Measurements from ENCODE around the gene KCNG1.
"Not testable (repeated sequence)": the region's sequence is repeated elsewhere in the genome, so short reads cannot be mapped to it uniquely, and the experiment has no call there.

The KCNG1 gene

GRCh38 chr20:50995506-50995905 lies 27.4 kb downstream of the KCNG1 start:
- H3K4me1 ChIP-seq (ENCODE audit: insufficient read depth, low read length): peaks cover 8% of the 10 kb centered on the region
- no peaks in the 10 kb centered on the region for H3K9me3 ChIP-seq (ENCODE audit: control insufficient read depth, insufficient read depth, low read length)
- H3K36me3 ChIP-seq (ENCODE audit: insufficient read depth, low read length): no peaks in the 10 kb centered on the region
- H3K9ac ChIP-seq (ENCODE audit: low read depth, low read length): no peak overlapping the region

- Histone ChIP-seq H3K36me3 (ENCODE audit: insufficient read depth, low read length) (no peaks in the 10 kb centered on the region), H3K9ac (ENCODE audit: low read depth, low read length) (no peak overlapping the region), H3K4me1 (ENCODE audit: insufficient read depth, low read length) (peaks cover 8% of the 10 kb centered on the region), H3K9me3 (ENCODE audit: control insufficient read depth, insufficient read depth, low read length) (no peaks in the 10 kb centered on the region)
These were observed 29.0 kb downstream of the KCNG1 start for GRCh38 chr20:50993876-50994275.

GRCh38 chr20:50992733-50993457 lies 30.0 kb downstream of the KCNG1 start:
- H3K9me3 ChIP-seq (ENCODE audit: control insufficient read depth, insufficient read depth, low read length): no peaks in the 10 kb centered on the region
- no peaks in the 10 kb centered on the region for H3K36me3 ChIP-seq (ENCODE audit: insufficient read depth, low read length)
- peaks cover 11% of the 10 kb centered on the region for H3K4me1 ChIP-seq (ENCODE audit: insufficient read depth, low read length)
- H3K9ac ChIP-seq (ENCODE audit: low read depth, low read length): no peak overlapping the region

DNA sequence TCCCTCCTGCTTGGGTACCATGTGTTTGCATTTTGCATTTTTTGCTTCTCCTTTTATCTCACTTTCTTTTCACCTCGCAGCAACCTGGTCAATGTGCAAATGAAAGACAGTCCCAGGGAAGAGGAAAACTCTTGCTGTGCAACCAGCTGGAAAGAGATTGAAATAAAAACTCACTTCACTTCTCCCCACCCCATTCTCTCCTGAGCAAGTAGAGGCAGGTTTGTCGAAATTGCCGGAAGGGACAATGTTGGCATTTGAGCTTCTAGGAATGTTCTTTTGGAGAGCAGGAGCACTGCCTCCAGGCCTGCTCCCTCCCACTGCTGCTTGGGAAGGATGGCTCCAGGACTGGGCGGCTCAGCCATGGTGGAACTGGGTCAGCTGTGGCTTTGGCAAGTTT lies 30.6 kb downstream of the KCNG1 start:
- H3K9ac ChIP-seq (ENCODE audit: low read depth, low read length): no peak overlapping the region
- H3K36me3 ChIP-seq (ENCODE audit: insufficient read depth, low read length): no peaks in the 10 kb centered on the region
- H3K9me3 ChIP-seq (ENCODE audit: control insufficient read depth, insufficient read depth, low read length): no peaks in the 10 kb centered on the region
- peaks cover 11% of the 10 kb centered on the region for H3K4me1 ChIP-seq (ENCODE audit: insufficient read depth, low read length)

GRCh38 chr20:50991076-50991475 lies 31.8 kb downstream of the KCNG1 start:
- H3K9me3 ChIP-seq (ENCODE audit: control insufficient read depth, insufficient read depth, low read length): no peaks in the 10 kb centered on the region
- H3K9ac ChIP-seq (ENCODE audit: low read depth, low read length): no peak overlapping the region
- H3K4me1 ChIP-seq (ENCODE audit: insufficient read depth, low read length): peaks cover 11% of the 10 kb centered on the region
- no peaks in the 10 kb centered on the region for H3K36me3 ChIP-seq (ENCODE audit: insufficient read depth, low read length)

GRCh38 chr20:50987493-50988210 lies 35.3 kb downstream of the KCNG1 start:
- no peaks in the 10 kb centered on the region for H3K36me3 ChIP-seq (ENCODE audit: insufficient read depth, low read length)
- peaks cover 9% of the 10 kb centered on the region for H3K4me1 ChIP-seq (ENCODE audit: insufficient read depth, low read length)
- peak overlapping the region; percentile 6; the same call in 1 of the 2 replicates for H3K9ac ChIP-seq (ENCODE audit: low read depth, low read length)
- no peaks in the 10 kb centered on the region for H3K9me3 ChIP-seq (ENCODE audit: control insufficient read depth, insufficient read depth, low read length)

GRCh38 chr20:50983321-50983720 lies 39.6 kb downstream of the KCNG1 start:
- H3K9ac ChIP-seq (ENCODE audit: low read depth, low read length): no peak overlapping the region
- peaks cover 3% of the 10 kb centered on the region; the same call in 1 of the 2 replicates for H3K4me1 ChIP-seq (ENCODE audit: insufficient read depth, low read length)
- no peaks in the 10 kb centered on the region for H3K9me3 ChIP-seq (ENCODE audit: control insufficient read depth, insufficient read depth, low read length)
- no peaks in the 10 kb centered on the region for H3K36me3 ChIP-seq (ENCODE audit: insufficient read depth, low read length)

- Histone ChIP-seq H3K9me3 (ENCODE audit: control insufficient read depth, insufficient read depth, low read length) (no peaks in the 10 kb centered on the region), H3K9ac (ENCODE audit: low read depth, low read length) (no peak overlapping the region), H3K36me3 (ENCODE audit: insufficient read depth, low read length) (no peaks in the 10 kb centered on the region), H3K4me1 (ENCODE audit: insufficient read depth, low read length) (no peaks in the 10 kb centered on the region)
These were observed 40.5 kb downstream of the KCNG1 start for GRCh38 chr20:50982363-50982762.

GRCh38 chr20:50981714-50982048 lies 41.2 kb downstream of the KCNG1 start:
- H3K9me3 ChIP-seq (ENCODE audit: control insufficient read depth, insufficient read depth, low read length): no peaks in the 10 kb centered on the region
- no peaks in the 10 kb centered on the region for H3K36me3 ChIP-seq (ENCODE audit: insufficient read depth, low read length)
- no peaks in the 10 kb centered on the region for H3K4me1 ChIP-seq (ENCODE audit: insufficient read depth, low read length)
- no peak overlapping the region for H3K9ac ChIP-seq (ENCODE audit: low read depth, low read length)

DNA sequence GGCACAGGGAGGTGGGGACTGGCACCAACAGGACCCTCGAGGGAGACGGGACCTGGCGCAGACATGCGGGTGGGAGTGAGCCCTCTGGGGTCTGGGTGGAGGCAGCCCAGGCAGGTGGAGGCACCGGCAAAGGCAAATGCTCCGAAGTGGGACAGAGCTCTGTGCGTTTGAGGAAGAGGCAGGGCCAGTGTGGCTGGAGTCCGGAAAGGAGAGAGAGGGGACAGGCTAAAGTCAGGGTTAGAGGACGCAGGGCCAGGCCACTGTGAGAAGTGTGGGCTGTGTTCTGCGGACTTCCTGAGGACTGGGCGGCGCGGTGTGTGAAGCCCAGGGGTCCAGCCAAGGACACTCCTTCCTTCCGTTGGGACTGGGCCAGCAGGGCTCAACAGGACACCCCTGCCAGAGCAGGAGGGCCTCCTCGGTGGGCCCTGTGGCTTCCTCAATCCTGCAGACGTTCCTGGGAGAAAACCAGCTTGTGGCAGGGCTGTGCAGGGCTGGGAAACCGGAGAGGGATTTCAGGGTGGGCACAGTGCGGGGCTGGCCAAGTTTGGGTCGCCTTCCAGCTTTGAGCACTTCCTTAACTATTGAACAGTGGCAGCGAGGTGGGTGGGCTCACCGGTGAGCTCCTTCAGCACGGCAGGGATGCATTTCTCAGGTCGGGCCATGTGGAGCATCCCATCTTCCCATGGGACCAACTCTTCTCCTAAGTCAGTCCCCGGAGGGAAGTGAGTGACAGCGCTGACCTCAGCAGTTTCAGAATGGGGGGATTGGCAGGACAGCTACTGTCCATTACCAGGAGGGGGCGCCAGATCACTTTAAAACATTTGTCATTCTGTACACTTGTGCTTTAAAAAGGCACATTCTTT lies 41.8 kb downstream of the KCNG1 start:
- no peaks in the 10 kb centered on the region for H3K9me3 ChIP-seq (ENCODE audit: control insufficient read depth, insufficient read depth, low read length)
- H3K9ac ChIP-seq (ENCODE audit: low read depth, low read length): no peak overlapping the region
- H3K4me1 ChIP-seq (ENCODE audit: insufficient read depth, low read length): no peaks in the 10 kb centered on the region
- H3K36me3 ChIP-seq (ENCODE audit: insufficient read depth, low read length): no peaks in the 10 kb centered on the region

DNA sequence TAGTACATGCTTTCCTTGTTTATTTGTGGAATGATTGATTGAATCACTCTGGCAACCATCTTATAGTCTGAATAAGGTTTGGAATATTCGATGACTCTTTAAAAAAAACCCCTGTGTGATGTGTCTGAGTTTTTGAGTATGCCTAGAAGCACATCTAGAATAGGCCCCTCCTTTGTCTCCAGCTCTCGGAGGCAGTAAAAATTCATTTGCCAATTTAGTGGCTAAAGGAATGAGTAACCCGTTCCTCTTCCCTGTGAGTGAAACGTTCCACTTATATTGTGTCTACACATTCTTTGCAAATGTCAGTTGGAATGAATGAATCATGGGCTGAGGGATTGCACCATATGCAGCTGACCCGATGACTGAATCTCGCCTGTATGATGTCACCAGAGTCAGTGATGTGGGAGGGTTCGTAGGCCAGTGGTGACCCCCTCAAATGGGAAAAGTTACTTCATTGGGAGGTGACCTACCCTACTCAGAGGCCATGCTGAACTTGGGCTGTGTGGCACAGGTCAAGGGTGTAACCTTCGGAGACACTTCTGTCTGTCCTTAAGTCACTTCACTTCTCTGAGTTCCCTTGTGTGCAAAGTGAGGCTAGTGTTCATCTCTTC lies 42.7 kb downstream of the KCNG1 start:
- no peak overlapping the region for H3K9ac ChIP-seq (ENCODE audit: low read depth, low read length)
- H3K4me1 ChIP-seq (ENCODE audit: insufficient read depth, low read length): no peaks in the 10 kb centered on the region
- H3K36me3 ChIP-seq (ENCODE audit: insufficient read depth, low read length): no peaks in the 10 kb centered on the region
- H3K9me3 ChIP-seq (ENCODE audit: control insufficient read depth, insufficient read depth, low read length): no peaks in the 10 kb centered on the region

DNA sequence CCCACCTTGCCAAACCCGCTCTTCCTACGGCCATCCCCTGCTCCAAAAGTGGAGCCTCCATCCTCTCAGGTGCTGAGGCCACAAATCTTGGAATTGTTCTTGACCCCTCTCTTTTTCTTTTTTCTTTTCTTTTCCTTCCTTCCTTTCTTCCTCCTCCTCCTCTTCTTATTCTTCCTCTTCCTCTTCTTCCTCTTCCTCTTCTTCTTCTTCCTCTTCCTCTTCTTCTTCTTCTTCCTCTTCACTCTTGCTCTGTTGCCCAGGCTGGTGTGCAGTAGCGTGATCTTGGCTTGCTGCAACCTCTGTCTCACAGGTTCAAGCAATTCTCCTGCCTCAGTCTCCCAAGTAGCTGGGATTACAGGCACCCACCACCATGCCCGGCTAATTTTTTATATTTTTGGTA lies 44.4 kb downstream of the KCNG1 start:
- H3K9ac ChIP-seq (ENCODE audit: low read depth, low read length); H3K36me3 ChIP-seq (ENCODE audit: insufficient read depth, low read length); H3K9me3 ChIP-seq (ENCODE audit: control insufficient read depth, insufficient read depth, low read length); H3K4me1 ChIP-seq (ENCODE audit: insufficient read depth, low read length): not testable (repeated sequence)

DNA sequence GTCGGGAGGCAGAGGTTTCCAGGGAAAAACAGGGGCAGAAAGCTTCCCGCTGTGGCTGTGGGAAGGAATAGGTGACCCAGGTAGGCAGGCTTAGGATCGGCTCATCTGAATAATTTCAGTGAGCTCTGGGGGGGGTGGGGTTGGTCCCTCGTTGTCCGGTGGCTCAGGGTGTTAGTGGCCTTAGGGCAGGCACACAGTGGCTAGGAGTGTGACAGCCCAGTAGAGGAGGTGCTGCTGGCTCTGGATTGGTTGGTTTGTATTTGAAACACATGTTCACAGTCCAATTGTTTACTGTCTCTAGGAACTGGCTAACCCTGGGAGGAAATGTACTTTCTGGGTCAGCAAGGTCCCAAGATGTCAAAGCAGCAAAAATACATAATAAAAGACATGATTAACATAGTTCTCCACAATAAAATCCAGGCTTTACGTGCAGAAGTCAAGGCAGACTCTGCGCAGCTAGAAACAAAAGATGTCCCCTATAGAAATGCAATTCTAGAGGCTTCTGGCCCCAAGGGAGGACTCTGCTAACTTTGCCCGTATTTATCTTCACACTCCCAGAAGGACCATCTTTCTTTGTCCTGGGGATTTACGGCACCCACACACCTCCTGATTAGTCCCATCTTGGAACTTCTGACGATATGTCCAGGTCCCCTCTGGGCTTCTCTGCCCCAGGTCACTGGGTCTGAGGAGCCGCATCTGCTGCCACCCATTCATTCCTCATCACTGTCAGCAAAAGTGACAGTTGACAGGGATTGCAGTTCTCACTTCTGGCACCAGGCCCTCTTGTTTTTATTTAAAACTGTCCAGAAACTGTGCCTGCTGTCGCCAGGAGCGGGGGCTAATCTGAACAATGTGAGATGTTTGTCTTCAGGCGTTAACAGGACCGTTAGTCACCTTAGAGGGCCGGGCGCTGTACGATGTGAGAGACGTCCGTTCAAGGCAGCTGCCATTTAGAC lies 45.6 kb downstream of the KCNG1 start:
- Histone ChIP-seq H3K4me1 (ENCODE audit: insufficient read depth, low read length) (no peaks in the 10 kb centered on the region), H3K36me3 (ENCODE audit: insufficient read depth, low read length) (no peaks in the 10 kb centered on the region), H3K9me3 (ENCODE audit: control insufficient read depth, insufficient read depth, low read length) (no peaks in the 10 kb centered on the region; the same call in 1 of the 2 replicates), H3K9ac (ENCODE audit: low read depth, low read length) (no peak overlapping the region)
